SK-N-SH treated with all-trans-retinoic acid at 6 μM for 48 hours (cell line): ENCODE measurements around the gene NBEA.
"Not testable (repeated sequence)": the region's sequence is repeated elsewhere in the genome, so short reads cannot be mapped to it uniquely, and the experiment has no call there.

ENCODE experiments used
- ATAC-seq: fragments of 200-7000 bp; cut with Tn5 transposase; 3 replicates; pipeline ENCODE4 v1.9.1; 2020; ENCODE audit warnings: mild to moderate bottlenecking, moderate library complexity
- CSDC2 ChIP-seq: fragments of 250-450 bp; sonication (Bioruptor Pico); IDR thresholded peaks from 2 replicates; pipeline ENCODE4 v1.5.0; 2020; ENCODE audit warnings: mild to moderate bottlenecking, moderate library complexity
- CSRNP3 ChIP-seq: fragments of 250-450 bp; sonication (Bioruptor Pico); IDR thresholded peaks from 2 replicates; pipeline ENCODE4 v1.5.1; 2021; ENCODE audit warnings: mild to moderate bottlenecking, moderate library complexity
- GLIS3 ChIP-seq: fragments of 250-450 bp; sonication (Bioruptor Pico); IDR thresholded peaks from 2 replicates; pipeline ENCODE4 v1.5.0; 2020; ENCODE audit warnings: mild to moderate bottlenecking, moderate library complexity
- ISL1 ChIP-seq: fragments of 250-450 bp; sonication (Bioruptor Pico); IDR thresholded peaks from 2 replicates; pipeline ENCODE4 v2.1.2; 2022; ENCODE audit warnings: mild to moderate bottlenecking, moderate library complexity
- OSR1 ChIP-seq: fragments of 250-450 bp; sonication (Bioruptor Pico); IDR thresholded peaks from 2 replicates; pipeline ENCODE4 v1.8.0; 2022; ENCODE audit warnings: moderate library complexity, mild to moderate bottlenecking, inconsistent platforms
- RARB ChIP-seq: fragments of 250-450 bp; sonication (Bioruptor Pico); IDR thresholded peaks from 2 replicates; pipeline ENCODE4 v1.8.0; 2021; ENCODE audit warnings: mild to moderate bottlenecking, moderate library complexity
- SNAI2 ChIP-seq: fragments of 250-450 bp; sonication (Bioruptor Pico); IDR thresholded peaks from 2 replicates; pipeline ENCODE4 v1.5.0; 2020; ENCODE audit warnings: mild to moderate bottlenecking, moderate library complexity
- TCF4 ChIP-seq: fragments of 250-450 bp; sonication (Bioruptor Pico); IDR thresholded peaks from 2 replicates; pipeline ENCODE4 v1.8.0; 2021; ENCODE audit warnings: mild to moderate bottlenecking, moderate library complexity, borderline replicate concordance
- TSHZ2 ChIP-seq: fragments of 250-450 bp; sonication (Bioruptor Pico); IDR thresholded peaks from 2 replicates; pipeline ENCODE4 v1.5.0; 2020; ENCODE audit warnings: mild to moderate bottlenecking, moderate library complexity
- ZC3H10 ChIP-seq: fragments of 250-450 bp; sonication (Bioruptor Pico); IDR thresholded peaks from 2 replicates; pipeline ENCODE4 v1.5.1; 2021; ENCODE audit warnings: mild to moderate bottlenecking, moderate library complexity
- ZFP3 ChIP-seq: fragments of 250-450 bp; sonication (Bioruptor Pico); IDR thresholded peaks from 2 replicates; pipeline ENCODE4 v1.5.0; 2020; ENCODE audit warnings: mild to moderate bottlenecking, moderate library complexity
- ZFP30 ChIP-seq: fragments of 450-650 bp; formaldehyde crosslinking; IDR thresholded peaks from 2 replicates; pipeline ENCODE4 v1.5.0; 2022; ENCODE audit warnings: mild to moderate bottlenecking, moderate library complexity
- ZNF565 ChIP-seq: fragments of 450-650 bp; formaldehyde crosslinking; conservative IDR thresholded peaks from 2 replicates; pipeline ENCODE4 v1.5.0; 2020; ENCODE audit warnings: low read depth, mild to moderate bottlenecking, moderate library complexity
- ZNF70 ChIP-seq: fragments of 450-650 bp; formaldehyde crosslinking; IDR thresholded peaks from 2 replicates; pipeline ENCODE4 v1.5.0; 2020; ENCODE audit warnings: mild to moderate bottlenecking, moderate library complexity
- ZNF8 ChIP-seq: fragments of 450-650 bp; formaldehyde crosslinking; IDR thresholded peaks from 2 replicates; pipeline ENCODE4 v1.5.0; 2020; ENCODE audit warnings: mild to moderate bottlenecking, moderate library complexity
- TF ChIP-seq, protein P1 (sequence below): fragments of 250-450 bp; sonication (Bioruptor Pico); IDR thresholded peaks from 2 replicates; pipeline ENCODE4 v1.8.0; 2021; ENCODE audit warnings: low read depth, mild to moderate bottlenecking, moderate library complexity, borderline replicate concordance

The NBEA gene

DNA sequence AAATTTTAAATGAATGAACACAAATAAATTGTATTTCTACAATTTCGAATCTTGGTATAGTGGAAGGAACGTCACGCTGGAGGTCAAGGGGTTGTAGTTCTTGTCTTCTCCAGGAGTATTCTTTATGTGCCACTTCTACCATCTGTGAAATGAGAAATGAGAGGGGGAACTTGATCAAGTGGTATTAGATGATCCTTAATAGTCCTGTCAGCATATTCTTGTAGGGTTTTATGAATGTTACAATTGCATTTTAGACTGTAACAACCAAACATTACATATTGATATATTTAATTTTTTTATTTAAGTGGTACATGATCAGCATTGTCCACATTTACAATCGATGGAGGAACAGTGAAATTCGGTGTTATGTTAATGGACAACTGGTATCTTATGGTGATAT is 113.6 kb downstream of the NBEA start (continued):
- TF ChIP-seq, protein P1, sequence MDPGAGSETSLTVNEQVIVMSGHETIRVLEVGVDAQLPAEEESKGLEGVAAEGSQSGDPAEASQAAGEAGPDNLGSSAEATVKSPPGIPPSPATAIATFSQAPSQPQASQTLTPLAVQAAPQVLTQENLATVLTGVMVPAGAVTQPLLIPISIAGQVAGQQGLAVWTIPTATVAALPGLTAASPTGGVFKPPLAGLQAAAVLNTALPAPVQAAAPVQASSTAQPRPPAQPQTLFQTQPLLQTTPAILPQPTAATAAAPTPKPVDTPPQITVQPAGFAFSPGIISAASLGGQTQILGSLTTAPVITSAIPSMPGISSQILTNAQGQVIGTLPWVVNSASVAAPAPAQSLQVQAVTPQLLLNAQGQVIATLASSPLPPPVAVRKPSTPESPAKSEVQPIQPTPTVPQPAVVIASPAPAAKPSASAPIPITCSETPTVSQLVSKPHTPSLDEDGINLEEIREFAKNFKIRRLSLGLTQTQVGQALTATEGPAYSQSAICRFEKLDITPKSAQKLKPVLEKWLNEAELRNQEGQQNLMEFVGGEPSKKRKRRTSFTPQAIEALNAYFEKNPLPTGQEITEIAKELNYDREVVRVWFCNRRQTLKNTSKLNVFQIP: no peak
- no peak for TF ChIP-seq TSHZ2 (CRISPR knock-in tag)
- no peak for TF ChIP-seq CSRNP3
- TF ChIP-seq ZNF70 (CRISPR knock-in tag): no peak
- no peak for TF ChIP-seq ZNF8 (CRISPR knock-in tag)
- no peak for TF ChIP-seq GLIS3

GRCh38 chr13:35057858-35058257 is 115.8 kb downstream of the NBEA start:
- TF ChIP-seq CSRNP3 (no peak), SNAI2 (CRISPR knock-in tag) (no peak), RARB (no peak), OSR1 (CRISPR knock-in tag) (no peak), TCF4 (CRISPR knock-in tag) (no peak), ZFP3 (no peak), ISL1 (CRISPR knock-in tag) (no peak), CSDC2 (CRISPR knock-in tag) (no peak), TSHZ2 (CRISPR knock-in tag) (no peak)
- TF ChIP-seq, protein P1: no peak
- no peak for ATAC-seq

GRCh38 chr13:35058585-35058984 is 116.5 kb downstream of the NBEA start:
- ATAC-seq: not testable (repeated sequence)

DNA sequence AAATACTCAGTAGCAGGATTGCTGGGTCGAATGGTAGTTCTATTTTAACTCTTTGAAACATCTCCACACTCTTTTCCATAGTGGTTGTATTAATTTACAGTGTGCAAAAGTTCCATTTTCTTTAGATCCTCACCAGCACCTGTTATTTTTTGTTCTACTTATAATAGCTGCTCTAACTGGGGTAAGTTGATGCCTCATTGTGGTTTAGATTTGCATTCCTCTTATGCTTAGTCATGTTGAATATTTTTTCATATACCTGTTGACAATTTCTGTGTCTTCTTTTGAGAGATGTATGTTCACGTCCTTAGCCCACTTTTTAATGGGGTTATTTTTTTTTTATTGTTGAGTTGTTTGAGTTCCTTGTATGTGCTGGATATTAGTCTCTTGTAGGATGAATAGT is 144.6 kb downstream of the NBEA start:
- no peak for ATAC-seq
- TF ChIP-seq ISL1 (CRISPR knock-in tag) (no peak), ZNF8 (CRISPR knock-in tag) (no peak), ZNF565 (no peak), GLIS3 (no peak), ZC3H10 (no peak), ZFP30 (CRISPR knock-in tag) (no peak), OSR1 (CRISPR knock-in tag) (no peak)
- TF ChIP-seq, protein P1: no peak
